ENCODE data around the gene RAB1B.

GRCh38 chr11:66287211-66287888 lies 18.9 kb downstream of the RAB1B start:
- TF ChIP-seq EZH2 (IDR thresholded peaks at IDR 0.05; ENCODE audit: borderline replicate concordance, insufficient read depth, low read depth, low read length, poor library complexity, severe bottlenecking) (no peak), CTCF (IDR thresholded peaks at IDR 0.05) (no peak)

All from B cell (primary cell).